Cerebellar nuclear complex (tissue), 1 donor: ENCODE data around the gene KIRREL3.

Experiments
- DNase-seq, 2 experiments: peaks; one replicate each; lab custom pipeline; 2025; lab: John Stamatoyannopoulos, UW

KIRREL3 gene

DNA sequence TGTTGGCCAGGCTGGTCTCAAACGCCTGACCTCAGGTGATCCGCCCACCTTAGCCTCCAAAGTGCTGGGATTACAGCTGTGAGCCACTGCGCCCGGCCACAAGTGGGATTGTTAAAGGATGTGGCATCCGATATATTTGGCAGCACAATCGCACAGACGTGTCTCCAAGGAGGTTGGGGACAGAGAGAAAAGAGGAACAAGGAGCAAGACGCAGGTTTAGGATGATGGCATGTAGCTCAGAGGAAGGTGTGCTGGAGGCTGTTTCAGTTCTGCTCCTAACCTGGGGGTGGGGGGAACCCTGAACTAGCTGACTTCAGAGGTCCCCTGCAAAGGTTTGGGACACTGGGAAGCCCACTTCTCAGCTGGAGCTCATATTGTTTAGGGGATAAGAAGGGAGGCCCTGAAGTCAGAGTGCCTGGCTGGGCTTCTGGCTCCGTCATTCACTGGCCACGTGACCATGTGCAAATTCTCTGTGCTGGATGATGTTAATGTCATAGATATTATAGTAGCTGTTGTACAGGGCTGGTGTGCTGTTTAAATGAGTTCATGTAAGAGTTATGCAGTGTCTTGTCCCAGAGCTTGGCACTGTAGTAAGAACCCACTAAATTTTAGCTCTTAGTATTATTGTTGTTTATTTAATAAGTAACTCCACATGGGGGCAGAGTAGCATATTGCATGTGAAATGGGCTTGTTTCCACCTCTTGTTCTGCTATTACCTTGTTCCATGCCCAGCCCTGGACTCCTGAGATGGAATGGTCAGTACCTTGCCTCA lies 515.4 kb downstream of the KIRREL3 start:
- DNase-seq: no peak

DNA sequence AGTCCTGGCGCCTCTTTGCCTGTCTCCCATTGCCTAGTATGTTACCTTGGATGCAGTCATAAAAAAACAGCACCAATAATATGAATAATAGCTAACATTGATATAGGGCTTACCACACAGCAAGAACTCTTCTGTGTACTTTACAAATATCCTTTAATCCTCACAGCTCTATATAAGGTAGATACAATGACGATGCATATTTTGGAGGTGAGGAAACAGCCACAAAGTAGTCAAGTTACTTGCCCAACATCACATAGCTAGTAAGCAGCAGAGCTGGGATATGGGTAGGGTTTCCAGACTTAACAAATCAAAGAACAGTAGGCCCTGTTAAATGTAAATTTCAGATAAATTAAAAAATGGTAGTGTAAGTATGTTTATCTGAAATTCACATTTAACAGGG lies 516.3 kb downstream of the KIRREL3 start:
- DNase-seq: no peak

DNA sequence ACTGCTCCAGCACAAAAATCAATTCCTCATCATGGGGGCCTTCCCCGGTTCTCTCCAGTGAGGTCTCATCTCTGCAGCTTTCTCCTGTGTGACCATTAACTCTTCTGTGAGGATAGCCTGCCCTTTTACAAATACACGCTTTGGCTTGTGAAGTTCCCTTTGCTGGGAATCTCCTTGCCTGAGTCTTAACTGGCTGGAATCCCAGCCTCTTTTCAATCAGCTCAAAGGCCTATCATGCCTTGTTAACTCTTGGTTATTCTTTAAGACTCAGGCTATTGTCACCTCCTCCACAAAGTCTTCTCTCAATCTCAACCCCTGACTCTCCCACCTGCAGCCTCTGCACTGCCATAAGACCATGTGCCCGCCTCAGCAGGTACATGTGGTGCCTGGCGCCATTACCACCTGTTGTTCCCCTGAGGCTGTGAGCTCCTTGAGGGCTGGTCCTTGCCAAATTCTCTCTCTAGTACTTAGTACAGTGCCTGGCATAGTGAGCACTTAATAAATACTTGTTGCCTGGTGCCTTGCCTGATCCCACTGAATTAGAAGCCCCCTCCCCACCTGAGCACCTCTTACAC lies 516.9 kb downstream of the KIRREL3 start:
- DNase-seq: no peak

DNA sequence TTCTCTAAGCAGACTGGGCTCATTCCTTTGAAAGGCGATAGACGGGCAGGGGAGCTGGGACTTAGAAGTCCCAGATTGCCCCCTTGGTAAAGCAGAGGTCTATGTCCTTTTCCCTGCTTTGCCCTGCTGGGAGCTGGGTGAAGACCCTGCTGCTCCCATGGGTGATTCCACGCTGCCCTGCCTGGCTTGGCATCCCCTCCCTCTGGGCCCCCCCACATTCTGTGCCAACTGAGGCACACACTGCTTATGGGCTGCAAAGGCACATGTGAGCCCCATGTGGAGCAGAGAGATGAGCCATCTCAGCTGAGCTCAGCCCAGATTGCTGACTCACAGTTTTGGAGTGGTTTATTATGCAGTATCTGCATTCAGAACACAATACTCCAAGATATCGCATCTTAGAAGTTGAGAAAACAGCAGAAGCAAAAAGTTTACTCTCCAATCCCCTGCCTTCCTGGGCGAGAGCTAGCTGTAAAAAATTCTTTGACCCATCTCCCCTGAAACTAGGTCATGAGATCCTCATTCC lies 517.9 kb downstream of the KIRREL3 start:
- DNase-seq: no peak

DNA sequence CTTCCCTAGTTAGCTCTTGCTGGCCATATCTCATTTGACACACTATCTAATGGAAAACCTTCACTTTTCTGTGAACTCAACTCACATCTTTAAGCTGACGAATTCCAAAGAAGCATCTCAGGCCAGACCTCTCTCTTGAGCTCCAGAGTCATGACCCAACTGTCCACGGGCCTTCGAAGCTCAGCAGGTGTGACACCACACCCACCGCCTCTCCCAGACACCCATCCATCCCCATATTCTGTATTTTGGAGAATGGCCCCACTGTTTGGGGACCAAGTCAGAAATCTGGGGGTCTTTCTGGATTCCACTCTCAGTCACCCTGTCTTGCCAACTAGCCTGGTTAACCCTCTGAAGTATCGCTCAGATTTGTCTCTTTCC lies 519.3 kb downstream of the KIRREL3 start:
- no peak for DNase-seq

DNA sequence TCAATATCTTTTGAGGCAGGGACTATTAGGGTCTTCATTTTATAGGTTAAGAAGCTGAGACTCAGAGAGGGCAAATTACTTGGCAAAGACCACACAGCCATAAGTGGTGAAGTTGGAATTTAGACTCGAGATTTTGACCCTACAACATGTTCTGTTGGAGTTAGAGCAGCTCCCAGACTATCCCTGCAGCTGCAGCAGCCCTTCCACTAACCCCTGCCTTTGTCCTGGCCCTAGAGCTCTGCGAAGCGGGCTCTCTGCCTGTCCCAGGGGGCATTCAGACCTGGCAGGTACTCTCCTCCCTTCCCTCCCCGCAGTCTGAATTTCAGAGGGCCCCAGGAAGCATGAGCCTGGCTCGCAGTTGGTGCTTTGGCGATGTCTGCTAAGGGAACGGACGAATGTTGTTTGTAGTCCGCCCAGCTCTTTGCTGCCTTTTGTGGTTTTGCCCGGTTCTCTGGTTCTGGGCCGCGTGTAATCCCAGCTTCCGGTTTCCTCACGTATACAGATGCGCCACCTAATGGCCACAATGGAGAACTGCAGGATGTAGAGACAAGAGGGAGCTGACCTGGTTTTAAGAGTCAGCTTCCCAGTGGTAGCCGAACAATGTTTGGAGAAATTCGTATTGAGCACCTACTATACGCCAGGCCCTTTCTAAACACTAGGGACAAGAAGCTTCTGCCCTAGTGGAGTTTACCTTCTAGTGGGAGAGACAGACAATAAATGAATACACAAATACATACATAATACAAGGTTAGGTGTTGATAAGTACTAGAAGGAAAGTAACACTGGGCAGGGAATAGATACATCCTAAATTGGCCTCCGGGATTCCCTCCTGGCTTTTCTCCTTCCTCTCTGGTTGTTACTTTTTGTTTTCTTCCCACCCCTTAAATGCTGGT lies 519.9 kb downstream of the KIRREL3 start:
- peak in 1 of 2 experiments; percentile 49 for DNase-seq

DNA sequence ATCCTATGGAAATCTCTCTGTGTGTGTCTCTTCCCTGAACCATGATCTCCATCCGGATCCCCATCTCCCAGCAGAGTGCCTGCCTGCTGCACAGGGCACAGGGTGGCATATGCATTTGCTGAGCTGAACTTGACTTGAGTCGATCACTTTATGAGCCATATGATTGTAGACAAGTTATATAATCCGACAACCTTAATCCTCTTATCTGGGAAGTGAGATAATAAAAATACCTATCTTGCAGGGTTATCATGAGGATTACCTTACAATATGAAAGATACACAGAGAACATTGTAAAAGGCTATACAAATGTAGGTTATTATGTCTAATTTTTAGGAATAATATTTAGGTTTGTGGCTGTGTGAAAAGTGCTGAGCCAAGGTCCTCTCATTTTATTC lies 520.6 kb downstream of the KIRREL3 start:
- no peak for DNase-seq

DNA sequence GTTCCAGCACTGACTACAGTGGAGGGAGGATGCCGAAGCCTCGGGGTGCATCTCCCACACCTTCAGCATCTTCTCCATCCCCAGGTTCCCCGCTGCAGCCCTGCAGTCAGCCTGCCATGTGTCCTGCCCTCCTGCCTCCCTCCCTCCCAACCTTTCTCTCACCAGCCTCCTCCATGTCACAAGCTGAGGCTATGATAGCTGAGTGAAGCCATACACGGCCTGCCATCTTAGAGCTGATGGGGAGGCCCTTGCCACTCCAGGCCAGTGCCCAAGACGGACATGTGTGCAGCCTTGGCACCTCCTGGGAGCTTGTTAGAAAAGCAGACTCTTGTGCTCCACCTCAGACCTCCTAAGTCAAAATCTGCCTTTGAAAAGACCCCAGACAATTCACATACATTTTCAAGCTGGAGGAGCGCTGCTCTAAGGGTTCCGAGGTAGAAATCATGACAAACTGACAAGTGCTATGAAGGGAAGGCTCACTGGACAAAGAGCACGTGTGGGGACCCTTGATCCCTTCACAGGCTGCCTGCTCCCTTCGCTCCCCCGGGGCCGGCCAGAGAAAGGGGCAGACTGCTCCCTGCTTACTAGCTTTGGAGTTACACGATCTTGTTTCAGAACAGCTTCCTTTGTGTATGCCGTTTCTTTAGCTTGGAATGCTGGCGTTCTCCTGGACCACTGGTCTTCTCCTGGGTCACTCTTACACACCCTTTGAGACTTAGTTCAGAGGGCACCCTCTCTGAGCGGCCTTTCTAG lies 521.2 kb downstream of the KIRREL3 start:
- DNase-seq: no peak

DNA sequence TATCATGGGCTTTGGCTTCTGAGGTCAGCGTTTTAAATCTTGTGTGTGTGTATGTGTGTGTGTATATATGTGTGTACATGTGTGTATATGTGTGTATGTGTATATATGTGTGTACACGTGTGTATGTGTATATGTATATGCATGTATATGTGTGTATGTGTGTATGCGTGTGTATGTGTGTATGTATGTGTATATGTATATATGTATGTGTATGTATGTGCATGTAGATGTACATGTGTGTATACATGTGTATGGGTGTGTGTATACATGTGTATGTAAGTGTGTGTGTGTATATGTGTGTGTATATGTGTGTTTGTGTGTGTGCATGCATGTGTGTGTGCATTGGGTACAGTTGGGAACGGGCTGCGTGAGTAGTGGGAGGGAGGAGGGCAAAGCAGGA lies 522.1 kb downstream of the KIRREL3 start:
- no peak for DNase-seq

DNA sequence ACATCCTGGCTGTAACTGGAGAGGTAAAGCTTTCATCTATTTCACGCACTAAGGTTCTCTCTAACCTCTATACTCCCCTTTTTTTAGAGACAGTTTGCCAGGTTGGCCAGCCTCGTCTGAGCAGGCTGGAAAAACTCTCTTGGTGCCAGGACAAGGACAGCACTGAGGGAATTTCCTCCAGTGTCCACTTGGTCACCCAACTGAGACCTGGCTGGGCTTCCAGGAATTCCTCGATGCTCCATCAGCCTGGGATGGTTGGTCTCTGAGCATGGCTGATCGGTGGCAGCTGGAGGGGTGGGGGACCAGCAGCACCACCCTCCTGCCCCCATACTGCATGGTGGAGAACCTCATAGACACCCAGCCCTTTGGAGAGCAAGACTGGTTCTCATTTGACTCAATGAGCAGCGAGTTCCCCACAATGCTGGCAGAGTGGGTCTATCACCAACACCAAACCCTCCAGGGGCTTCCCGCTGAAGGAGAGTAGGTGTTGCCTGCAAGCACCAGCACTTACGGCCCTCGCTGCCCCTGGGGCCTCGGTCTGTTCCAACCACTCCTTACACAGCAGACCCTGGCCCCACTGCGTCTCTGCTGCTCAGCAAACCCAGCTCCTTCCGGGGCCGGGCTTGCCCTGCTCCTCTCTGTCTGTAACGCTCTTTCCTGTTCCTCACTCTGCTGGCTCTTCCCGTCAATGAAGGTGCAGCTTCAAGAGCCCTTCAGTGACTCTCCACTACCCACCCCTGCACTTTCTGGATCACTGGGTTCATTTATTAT lies 522.9 kb downstream of the KIRREL3 start:
- DNase-seq: no peak

DNA sequence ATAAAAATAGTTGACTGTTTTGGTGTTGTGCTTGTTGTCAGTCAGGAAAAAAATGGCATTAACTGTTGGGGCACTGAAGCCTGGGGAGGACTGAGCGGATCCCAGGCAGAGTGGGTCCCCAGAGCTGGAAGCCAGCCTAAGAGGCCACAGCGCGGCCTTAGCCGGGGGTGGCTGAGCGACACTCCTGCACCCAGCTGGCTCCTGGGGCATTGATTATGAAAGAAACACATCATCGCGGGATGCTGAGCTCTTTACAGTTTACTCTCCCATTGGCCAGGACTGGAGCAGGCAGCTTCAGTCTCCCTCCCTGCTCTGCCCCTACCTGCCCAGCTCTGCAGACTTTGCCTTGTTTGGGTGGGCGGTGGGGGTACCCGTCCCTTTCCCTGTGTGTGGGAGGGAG lies 523.6 kb downstream of the KIRREL3 start:
- DNase-seq: no peak

DNA sequence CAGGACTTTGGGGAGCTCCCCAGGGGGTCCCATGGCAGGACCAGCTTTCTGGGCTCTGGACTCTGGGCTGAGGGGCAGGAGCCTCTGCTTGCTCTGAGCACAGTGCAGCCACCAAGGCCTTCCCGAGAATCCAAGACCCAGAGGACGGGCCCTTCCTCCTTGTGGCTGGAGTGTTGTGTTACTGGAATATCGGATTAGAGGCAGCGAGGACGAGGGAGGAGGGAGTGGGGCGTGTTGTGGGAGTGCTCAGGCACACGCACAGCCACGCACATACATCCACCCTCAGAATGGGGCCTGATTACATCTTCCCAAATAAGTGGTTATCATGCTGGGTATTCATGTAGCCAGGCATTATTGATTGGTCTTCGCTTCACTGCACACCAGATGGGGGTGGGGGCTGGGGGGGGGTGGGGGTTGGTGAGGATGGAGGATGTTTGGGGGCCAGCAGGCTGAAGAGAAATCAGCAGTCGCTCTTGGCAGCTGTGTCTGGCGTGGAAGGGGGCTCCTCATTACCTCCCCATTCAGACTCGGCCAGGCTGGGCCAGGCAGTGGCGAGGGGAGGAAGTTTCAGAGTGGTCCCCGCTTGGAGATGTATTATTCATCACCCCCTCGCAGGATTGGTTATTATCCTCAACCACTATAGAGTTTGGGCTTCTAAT lies 524.2 kb downstream of the KIRREL3 start:
- DNase-seq: no peak

DNA sequence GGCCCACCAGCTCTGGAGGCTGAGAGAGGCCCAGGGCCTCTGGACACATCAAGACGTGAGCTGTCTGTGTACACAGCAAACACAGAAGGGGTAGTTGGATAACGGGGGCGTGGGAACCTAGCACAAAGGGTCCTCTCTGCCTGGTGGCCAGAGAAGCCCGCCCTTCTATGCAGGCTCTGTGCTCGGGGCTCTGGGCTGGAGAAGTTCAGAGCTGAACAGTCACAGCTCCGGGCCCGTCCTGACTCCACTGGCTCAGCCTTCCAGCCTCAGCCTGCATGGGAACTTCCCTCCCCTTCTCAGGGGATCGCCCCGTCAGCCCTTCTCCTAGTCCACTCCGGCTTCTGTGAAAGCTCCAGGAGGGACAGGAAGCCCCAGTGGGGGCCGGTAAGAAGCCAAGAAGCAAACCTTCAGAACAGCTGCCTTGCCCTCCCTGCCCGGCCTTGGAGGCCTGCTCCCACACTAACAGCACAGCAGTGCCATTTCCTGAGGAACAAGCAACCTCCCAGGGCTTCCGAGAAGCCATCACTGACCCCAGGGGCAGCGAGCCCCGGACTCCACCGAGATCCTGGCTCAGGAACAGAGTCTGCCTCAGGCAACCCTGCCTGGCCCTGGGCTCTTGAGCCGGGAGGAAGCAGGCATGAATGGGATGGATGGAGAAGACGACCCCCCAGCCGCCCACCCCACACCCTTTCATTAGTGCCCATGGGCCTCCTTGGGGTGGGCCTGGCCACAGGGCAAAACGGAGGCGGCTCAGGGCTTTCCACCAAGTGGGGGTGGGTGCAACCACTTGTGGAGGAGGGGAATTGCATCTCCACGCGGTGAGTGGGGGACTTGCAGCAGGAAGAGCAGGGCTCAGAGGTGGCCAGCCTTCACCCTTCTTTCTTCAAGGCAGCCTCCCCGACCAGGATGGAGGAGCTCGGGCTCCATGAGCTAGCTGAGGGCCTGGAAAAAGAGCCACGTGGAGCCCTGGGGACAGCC lies 525.3 kb downstream of the KIRREL3 start:
- DNase-seq: no peak

DNA sequence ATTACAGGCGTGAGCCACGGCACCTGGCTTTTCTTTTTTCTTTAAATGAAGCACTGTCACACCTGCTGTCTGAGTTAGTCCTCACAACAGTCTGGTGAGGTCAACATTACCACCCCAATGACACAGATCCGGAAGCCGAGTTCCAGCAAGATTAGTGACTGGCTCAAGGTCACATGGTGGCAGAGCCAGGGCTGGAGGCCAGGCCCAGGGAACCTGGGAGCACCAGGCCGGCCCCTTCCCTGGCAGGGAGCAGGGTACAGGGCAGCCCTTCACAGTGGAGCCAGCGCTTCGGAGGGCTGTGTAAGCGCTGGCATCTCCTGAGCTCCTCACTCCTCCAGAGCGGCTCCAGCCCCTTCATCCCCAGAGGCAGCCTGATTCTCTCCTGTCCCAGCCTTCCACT lies 526.4 kb downstream of the KIRREL3 start:
- no peak for DNase-seq

DNA sequence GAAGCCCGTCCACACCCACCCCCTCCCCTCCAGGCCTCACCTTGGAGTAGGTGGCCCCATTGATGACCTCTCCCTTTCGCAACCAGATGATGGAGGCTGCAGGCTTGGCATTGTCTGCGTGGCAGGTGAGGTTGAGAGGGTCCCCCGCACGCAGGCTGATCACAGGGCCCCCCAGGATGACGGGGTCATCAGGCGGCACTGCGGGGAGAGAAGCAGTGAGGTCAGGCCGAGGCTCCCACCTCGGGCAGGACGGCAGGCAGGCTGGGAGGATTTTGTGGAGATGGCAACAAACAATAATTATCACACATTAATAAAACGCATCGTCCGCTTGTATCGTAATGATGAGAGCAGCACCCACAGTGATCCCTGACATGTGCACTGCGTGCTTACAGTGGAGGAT lies 527.3 kb downstream of the KIRREL3 start:
- DNase-seq: no peak

DNA sequence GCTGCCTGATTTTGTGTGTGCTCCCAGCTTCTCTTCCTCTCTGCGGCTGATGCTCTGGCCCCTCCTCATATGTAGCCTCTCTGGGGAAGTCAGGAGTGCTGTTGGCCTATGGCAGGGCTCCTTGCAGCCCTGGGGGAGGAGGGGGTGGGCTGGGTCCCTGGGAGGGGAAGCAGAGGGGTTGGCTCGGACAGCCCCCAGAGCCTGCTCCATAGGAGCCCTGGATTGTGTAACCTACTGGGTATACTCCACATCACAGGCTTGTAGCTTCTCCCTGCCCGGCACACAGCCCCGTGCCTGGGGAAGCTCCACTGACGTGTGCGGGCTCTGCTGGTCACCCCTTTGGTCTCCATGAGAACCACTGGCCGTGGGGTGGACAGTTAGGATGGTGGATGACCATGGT lies 531.3 kb downstream of the KIRREL3 start:
- no peak for DNase-seq

DNA sequence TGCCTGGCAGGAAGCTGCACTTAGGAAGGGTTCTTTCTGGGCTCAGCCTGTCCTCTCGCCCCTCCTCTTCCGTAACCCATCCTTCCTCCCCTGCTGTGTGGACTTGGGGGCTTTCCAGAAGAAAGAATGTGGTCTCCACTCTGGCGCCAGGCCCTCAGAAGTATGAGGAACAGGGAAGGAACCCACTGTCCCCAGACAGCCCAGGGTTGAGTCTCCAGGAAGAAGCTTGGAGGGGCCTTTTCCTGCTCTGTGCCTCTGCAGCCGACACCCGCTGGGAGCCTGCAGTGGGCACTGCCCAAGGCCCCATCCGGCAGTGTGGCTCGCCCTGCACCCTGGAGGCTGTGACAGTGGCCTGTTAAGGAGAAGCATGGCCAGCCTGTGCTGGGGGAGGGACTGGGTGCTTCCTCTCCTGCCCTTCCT lies 532.5 kb downstream of the KIRREL3 start:
- DNase-seq: no peak

DNA sequence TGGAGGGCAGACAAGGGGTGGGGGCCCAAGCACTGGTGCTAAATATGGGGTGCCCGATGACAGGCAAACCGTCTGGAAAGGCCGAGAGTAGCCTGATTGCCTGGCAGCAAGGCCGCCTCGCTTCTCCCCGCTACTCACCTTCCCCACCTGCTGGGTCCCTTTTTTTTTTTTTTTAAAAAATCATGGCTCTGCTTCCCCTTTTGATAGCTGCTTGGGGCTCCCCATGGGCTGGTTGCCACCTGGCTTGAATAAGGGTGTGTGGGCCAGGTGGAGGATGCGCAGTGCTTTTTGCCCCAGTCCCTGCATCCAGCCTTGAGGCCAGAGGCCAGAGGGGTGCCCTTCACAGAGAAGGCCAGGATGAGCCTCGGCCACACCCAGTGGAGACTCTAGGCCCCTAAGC lies 533.1 kb downstream of the KIRREL3 start:
- DNase-seq: no peak

DNA sequence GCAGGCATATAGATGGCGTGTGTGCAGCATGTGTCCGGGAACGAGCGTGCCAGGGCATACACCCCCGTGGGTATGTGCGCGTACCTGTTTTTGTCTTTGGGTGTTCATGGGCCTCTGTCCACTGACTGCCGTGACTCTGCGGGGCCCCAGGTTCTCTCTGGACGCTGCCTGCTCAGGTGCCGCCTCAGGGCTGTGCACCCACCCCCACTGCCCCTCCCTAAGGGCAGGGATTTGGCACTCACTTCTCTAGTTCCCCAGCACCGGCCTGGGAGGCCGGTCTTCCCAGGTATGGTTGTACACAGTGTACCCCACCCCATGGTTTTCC lies 533.6 kb downstream of the KIRREL3 start:
- DNase-seq: no peak
